AG08395 (cell line): Measurements from ENCODE around the gene RASAL2.
A peak's percentile ranks its signal among the peaks of the same experiment; 100 is the strongest.

ENCODE experiments used
- DNase-seq: peaks from one replicate; pipeline ENCODE4 v3.0.0; 2012; ENCODE audit warnings: mixed read lengths, low spot score

RASAL2 gene

DNA sequence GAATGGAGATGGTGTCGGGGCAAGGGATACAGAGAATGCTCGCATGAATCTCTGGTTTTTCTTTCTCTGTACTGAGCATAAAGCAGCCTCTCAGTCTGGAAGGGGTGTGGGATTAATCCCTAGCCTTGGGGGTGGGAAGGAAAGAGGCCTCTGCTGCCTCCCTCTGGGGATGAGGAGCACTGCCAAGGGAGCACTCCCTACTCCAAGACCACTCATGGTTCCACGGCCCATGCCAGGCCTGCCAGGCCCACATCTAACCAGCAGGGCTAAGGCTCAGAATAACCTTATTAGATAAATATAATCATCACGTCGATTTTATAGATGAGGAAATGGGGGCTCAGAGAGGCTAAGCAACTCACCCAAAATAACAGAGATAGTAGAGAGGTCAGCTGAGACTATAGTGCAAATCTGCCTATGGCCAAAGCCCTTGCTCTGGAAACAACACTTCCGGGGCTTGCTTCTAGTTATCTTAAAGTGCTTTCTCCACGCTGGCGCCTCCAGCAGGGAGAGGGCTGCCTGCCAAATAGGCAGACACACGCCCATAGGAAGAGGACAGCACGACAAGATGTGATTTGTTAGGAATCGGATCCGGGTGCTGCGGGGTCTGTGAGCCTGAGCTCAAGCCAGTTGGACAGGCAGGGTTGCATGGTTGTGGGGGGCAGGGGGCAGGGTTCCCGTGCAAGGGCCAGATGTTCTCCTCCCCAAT, 419.5 kb downstream of the RASAL2 start:
- peak; percentile 70 for DNase-seq

DNA sequence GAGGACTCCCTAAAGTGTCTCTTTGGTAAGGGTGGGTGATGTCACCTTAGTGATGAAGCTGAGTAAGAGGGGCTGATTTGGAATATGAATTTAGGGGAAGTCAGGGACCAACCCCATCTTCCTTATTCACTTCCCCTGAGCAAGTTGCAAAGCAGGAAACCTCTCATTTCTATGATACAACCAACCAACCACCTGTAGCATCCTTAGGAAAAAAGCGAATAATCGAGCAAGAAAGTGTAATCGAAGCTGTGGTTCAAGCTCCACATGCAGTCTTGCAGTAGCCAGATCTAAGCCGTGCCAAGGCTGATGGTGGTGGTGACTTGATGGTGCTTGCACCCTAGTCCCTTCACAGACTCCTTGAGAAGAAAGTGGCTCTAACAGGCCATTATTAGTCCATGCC, 422.2 kb downstream of the RASAL2 start:
- DNase-seq, result no peak

DNA sequence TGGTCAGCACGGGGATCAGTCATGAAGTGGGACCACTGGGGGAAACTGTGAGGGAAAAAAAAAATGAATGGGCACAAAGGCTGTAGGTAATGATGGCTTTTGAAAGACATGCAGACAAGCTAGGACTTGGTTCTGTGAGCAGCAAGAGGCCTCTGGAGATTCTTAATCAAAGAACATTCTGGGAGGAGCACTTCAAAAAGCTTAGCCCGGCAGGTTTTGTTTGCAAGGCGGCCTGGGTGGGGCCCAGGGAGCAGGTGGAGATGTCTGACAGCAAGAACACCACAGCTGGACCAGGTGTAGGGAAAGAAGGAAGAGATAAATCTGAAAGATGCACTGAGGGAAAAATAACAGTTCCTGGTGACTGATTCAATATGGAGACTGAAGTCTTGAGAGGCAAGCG, 425.0 kb downstream of the RASAL2 start:
- DNase-seq, result no peak

DNA sequence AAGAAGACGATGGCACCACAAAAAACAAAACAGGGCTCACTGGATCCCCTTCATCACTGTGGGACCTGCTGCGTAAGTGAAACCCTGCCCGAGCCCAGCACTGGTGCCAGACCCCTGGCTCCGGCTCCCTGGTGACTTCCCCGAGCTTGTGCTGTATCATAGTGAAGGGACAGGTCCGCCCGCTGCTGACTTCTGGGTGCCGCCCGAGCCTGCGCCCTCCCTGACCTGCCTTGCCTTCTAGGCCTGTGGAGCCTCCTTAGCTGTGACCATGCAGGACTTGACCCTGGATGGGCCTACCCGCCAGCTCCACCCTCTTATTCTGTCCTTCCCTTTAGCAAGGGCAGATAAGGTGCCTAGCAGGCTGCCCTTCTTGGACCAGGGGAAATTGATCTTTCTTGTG, 426.9 kb downstream of the RASAL2 start:
- no peak for DNase-seq

DNA sequence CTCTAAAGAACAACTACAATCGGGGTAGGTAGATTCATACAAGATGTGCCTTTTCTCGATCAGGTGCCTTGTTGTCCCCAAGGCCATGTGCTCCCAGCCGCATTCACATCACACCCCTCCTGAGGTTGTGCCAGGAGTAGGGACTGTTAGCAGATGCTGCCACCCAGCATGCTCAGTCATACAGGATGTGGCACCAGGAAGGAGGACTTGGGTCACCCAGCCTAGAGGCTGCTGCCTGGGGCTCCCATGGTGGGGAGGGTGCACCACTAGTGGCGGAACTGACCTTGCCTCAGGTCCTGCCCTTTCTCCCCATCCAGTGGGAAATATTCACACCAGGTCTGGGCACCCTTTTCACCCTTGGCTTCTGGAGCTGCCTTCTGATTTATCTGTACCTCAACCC, 427.3 kb downstream of the RASAL2 start:
- no peak for DNase-seq

DNA sequence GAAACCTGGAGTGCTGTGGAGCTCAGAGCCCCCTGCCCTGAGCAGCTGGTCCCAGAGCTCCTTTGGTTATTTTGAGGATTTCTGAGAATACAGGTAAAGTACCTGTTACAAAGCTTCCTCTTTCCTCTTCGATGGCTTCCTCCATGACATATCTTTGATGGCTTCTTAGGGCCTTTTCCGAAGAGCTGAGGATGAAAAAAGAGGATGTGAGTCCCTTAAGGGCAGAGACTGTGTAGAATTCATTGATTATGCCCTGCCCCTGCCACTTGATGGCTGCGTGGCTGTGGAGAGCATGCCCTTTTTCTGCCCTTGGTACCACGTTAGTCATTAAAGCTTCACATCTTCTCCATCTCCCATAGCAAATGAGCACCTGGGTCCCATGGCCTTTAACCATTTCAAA, 433.2 kb downstream of the RASAL2 start:
- DNase-seq, result no peak

DNA sequence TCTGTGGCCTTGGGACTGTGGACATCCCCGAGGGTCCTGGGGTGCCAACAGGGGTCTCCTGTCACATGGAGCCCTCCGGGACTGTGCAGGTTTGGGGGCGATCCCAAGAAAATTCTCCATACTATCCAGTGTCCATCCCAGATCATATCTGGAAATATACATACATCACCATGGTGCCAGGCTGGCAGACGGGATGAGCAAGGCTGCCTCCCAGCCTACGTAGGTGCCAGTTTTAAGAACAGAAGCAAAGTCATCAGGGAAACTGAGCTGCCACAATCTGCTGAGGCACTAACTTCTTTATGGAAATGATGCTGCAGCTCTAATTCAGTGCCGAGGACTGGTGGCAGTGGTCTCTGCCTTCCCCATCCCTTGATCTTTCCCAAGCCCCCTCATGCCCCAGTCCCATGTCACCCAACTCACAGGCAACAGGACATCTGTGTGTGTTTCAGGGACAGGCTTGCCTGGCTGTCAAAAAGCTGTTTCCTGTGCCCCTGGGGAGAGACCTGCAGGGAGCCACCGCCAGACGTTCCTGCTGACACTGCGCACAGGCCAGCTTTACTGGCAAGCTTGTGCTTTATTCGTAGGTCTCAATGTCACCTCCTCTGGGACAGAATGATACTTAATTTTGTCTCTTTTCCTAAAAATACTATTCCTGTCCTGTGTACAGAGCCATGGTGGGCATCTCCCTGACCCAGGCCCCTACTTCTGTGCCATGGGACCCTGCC, 434.5 kb downstream of the RASAL2 start:
- DNase-seq, result no peak

DNA sequence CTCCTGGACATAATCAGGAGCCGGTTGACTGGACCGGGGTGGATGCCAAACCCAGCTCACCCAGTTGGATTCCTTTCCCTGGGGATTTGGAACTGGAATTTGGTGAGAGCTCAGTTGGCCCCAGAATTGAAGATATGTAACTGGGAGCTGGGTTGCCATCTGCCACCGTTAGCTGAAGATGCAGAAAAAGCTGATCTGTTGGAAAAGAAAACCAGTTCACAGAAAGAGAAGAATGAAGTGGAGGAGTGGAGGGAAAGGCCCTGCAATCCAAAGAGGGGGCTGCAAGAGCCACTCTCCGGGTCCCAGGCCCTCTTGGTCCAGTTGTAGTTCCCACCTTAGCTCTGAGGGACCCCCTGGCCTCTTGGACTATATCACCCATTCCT, 435.0 kb downstream of the RASAL2 start:
- DNase-seq, result no peak

DNA sequence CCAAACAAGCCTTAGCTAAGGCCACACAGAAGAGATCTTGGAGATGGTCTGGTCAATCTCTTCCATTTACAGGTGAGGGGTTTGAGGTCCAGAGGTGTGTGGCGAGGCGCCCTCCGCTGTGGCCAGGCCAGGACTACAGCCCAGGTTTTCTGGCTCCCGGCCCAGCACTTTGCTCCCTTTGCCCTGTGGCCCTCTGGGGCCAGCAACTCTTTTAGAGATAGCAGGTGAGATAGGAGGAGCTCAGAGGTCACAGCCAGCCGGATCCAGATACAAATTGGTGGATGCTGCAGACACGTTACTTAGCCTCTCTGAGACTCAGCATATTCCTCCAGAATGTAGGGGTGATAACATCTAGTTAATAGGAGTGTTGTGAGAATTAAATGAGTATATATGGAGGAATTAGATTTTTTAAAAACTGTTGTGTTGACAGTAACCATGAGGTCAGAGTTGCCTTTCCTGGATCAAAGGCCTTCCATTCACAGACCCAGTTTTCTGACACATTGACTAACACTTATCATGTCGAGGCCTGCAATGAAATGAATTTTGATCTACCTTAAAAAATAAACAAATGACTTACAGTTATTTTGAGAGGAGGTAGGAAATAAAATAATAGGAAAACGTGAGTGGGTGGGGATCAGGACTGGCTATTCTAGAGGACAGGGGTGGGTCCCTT, 435.6 kb downstream of the RASAL2 start:
- DNase-seq, result no peak

DNA sequence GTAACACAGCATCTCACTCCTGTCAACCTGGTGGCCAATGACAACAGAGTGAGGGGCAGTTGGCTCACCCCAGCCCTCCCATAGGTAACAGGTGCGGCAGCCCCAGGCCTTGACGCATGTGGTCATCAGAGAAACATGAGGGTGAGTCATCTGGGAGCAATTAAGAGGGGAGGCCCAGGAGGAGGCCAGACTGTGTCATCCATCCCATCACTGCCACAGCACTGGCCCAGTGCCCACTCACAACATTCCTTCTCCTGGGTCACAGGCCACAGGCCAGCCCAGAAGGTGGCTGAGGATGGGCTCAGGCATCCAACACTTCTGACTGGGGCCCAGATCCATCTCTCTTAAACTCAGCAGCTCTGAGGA, 436.1 kb downstream of the RASAL2 start:
- peak; percentile 92 for DNase-seq

DNA sequence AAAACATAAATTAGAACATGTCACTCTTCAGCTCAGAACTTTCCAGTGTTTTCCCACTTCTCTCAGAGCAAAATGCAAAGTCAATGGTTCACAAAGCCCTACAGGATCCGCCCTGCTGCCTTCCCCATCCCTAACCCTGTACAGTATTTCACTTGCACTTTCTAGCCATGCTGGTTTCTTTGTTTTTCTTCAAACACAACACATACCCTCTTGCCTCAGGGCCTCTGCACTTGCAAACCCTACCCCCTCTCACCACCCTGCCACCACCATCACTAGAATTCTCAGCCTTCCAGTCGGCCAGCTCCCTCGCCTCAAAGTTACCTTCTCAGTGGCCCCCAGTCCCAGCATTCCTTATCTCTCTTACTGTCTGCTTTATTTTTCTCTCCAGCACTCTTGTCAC, 436.6 kb downstream of the RASAL2 start:
- DNase-seq, result no peak

DNA sequence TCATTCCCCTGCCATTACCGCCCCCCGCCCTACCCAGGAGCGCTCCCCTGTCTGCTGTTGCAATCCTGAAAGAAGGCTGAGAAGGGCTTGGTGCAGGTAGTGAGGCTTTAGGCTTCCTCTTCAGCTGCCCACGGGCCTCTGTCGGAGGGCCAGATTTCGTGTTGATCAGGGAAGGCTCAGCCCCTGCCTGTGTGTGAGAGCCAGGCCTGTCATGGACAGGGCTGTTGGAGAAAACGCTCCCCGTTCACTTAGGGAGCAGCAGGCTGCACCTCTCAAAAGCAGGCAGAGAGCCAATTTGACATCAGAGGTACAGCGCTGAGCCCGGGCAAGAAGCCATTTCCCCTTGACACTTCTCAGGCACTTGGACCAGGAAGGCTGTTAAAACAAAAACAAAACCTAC, 438.0 kb downstream of the RASAL2 start:
- DNase-seq, result no peak

DNA sequence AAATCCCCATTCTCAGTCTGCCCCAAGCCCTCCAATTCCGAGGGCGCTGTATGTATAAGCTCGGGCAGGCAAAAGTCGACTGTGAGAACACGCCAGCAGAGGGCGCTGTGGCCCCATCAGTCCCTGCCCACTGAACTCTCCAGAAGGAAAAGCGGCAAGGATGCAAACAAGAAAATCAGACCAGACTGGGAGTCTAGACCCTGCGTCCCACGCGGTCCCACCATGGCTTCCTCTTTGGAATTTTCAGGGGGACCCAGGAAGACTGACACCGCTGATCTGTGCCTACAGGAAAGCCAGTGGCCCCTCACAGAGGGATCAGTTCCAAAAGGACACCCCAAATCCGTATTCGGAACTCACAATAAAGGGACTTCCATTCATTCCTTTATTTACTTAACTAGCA, 438.5 kb downstream of the RASAL2 start:
- DNase-seq, result peak; percentile 86

DNA sequence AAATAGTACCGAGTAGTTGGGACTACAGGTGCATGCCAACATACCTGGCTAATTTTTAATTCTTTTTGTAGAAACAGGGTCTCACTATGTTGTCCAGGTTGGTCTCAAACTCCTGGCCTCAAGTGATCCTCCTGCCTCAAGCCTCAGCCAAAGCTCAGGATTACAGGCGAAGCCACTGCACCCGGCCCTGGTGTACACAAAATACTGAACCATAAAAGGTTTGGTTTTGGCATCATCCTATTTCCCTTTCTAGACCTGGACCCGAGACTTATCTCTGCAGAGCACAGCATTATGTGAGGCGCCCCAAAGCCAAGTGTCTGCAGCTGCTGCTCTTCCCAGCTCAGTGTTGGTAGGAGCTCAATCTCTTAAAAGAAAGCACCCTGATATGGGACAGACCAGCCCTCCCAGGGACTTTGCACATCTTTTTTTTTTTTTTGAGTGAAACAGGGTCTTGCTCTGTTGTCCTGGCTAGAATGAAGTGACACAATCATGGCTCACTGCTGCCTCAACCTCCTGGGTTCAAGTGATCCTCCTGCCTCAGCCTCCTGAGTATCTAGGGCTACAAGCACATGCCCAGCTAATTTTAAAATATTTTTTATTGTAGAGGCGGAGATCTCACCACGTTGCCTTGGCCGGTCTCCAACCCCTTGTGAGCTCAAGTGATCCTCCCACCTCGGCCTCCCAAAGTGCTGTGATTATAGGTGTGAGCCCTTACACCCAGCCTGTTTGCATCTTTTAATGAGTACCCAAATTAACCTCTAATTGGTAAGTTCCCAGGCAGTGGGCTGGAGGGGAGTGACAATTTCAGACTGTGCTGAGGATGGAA, 439.4 kb downstream of the RASAL2 start:
- DNase-seq, result no peak
